Measurements from ENCODE around the gene PRPF4. TPM values are rescaled to one million over a fixed set of nuclear protein-coding genes. Genes with fewer than 3 reads are reported as not detected.
"Not testable (repeated sequence)": the region's sequence is repeated elsewhere in the genome, so short reads cannot be mapped to it uniquely, and the experiment has no call there.

The PRPF4 gene
- total RNA-seq, 4 donors from 2014 or later, result 17.7 to 25.8 (median 21.7) TPM

- intact Hi-C loops (cut with DNase I), result no loop called here
- Histone ChIP-seq H3K36me3 (no peaks in the 10 kb centered on the region), H3K4me3 (replicated peaks in 1 of 3) (no peak overlapping the region), H3K27me3 (no peaks in the 10 kb centered on the region), H3K4me1 (no peaks in the 10 kb centered on the region), H3K9me3 (no peaks in the 10 kb centered on the region), H3K27ac (no peak overlapping the region)
- 92 to 93% methylated on average over 4 of the region's 4 CpGs for WGBS, 2 donors
- TF ChIP-seq POLR2A (IDR thresholded peaks at IDR 0.05) (no peak), CTCF (IDR thresholded peaks at IDR 0.05) (no peak)
- DNase-seq, result no peak
These were observed 29.6 kb upstream of the PRPF4 start for GRCh38 chr9:113245894-113246293.

- DNase-seq, result no peak
- Histone ChIP-seq H3K4me3 (replicated peaks in 1 of 3) (no peak overlapping the region), H3K9me3 (no peaks in the 10 kb centered on the region), H3K27me3 (no peaks in the 10 kb centered on the region), H3K27ac (no peak overlapping the region), H3K4me1 (no peaks in the 10 kb centered on the region), H3K36me3 (no peaks in the 10 kb centered on the region)
- WGBS, 2 donors, result 89 to 92% methylated on average over 6 of the region's 6 CpGs
- TF ChIP-seq POLR2A (IDR thresholded peaks at IDR 0.05) (no peak), CTCF (IDR thresholded peaks at IDR 0.05) (no peak)
- intact Hi-C loops (cut with DNase I), result no loop called here
These were observed 28.5 kb upstream of the PRPF4 start for GRCh38 chr9:113246928-113247327.

DNA sequence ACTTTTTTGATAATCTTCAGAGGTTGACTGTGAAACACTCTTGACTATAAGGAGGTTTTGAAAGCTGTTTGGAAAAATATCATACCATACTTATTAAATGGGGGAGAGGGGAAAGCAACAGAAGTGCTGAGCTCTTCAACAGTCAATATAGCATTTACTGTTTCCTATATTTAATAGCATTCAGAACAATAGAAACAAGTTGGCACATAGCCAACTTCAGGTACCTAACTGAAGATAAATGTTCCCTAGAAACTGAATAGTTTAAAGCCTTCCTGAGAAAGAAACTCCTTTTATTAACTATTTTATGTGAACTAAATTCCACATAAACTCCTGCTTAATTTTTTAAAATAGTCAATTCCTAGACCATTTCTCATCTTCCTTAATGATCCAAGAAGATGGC is 27.8 kb upstream of the PRPF4 start:
- no peak for DNase-seq
- Histone ChIP-seq H3K4me3 (replicated peaks in 1 of 3) (no peak overlapping the region), H3K36me3 (no peaks in the 10 kb centered on the region), H3K4me1 (no peaks in the 10 kb centered on the region), H3K9me3 (no peaks in the 10 kb centered on the region), H3K27ac (no peak overlapping the region), H3K27me3 (no peaks in the 10 kb centered on the region)
- intact Hi-C loops (cut with DNase I), result no loop called here
- no peak for TF ChIP-seq POLR2A (IDR thresholded peaks at IDR 0.05)
- TF ChIP-seq CTCF (IDR thresholded peaks at IDR 0.05), result no peak

DNA sequence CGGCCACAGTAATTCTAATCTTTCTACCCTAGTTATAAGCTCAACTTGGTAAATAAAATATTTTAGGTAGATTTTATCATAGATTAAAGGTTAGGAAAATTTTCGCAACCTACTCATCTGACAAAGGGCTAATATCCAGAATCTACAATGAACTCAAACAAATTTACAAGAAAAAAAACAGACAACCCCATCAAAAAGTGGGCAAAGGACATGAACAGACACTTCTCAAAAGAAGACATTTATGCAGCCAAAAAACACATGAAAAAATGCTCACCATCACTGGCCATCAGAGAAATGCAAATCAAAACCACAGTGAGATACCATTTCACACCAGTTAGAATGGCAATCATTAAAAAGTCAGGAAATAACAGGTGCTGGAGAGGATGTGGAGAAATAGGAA is 25.8 kb upstream of the PRPF4 start:
- H3K36me3 ChIP-seq; DNase-seq; intact Hi-C loops (cut with DNase I); H3K4me1 ChIP-seq; H3K4me3 ChIP-seq (replicated peaks in 1 of 3); H3K27ac ChIP-seq; H3K9me3 ChIP-seq; H3K27me3 ChIP-seq: not testable (repeated sequence)
- whole genome bisulfite sequencing, 2 donors, result 98 to 100% methylated on average over 2 of the region's 2 CpGs

DNA sequence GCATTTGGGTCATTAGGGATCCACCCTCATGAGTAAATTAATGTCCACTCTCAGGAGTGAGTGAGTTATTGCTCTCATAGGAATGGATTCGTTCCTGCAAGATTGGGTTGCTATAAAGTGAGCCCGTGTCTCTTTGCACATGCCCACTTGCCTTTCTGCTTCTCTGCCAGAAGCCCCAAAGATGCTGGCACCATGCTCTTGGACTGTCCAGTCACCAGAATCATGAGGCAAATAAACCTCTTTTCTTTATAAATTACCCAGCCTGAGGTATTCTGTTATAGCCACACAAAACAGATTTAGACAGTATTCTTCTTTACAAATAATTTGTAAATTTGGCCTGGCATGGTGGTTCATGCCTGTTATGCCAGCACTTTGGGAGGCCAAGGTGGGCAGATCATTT is 24.7 kb upstream of the PRPF4 start:
- 91 to 93% methylated on average over 2 of the region's 2 CpGs for WGBS, 2 donors
- TF ChIP-seq POLR2A (IDR thresholded peaks at IDR 0.05), result no peak
- no peak for TF ChIP-seq CTCF (IDR thresholded peaks at IDR 0.05)
- Histone ChIP-seq H3K27ac (no peak overlapping the region), H3K9me3 (no peaks in the 10 kb centered on the region), H3K27me3 (no peaks in the 10 kb centered on the region), H3K4me1 (no peaks in the 10 kb centered on the region), H3K4me3 (replicated peaks in 1 of 3) (no peak overlapping the region), H3K36me3 (no peaks in the 10 kb centered on the region)
- intact Hi-C loops (cut with DNase I), result no loop called here
- no peak for DNase-seq

GRCh38 chr9:113254991-113255390 is 20.5 kb upstream of the PRPF4 start:
- intact Hi-C loops (cut with DNase I), result no loop called here
- Histone ChIP-seq H3K36me3 (peaks cover 4 to 5% of the 10 kb centered on the region in 2 donors), H3K9me3 (no peaks in the 10 kb centered on the region), H3K4me1 (no peaks in the 10 kb centered on the region), H3K27ac (no peak overlapping the region), H3K4me3 (replicated peaks in 1 of 3) (no peak overlapping the region), H3K27me3 (no peaks in the 10 kb centered on the region)
- no peak for DNase-seq
- 94 to 97% methylated on average over 1 of the region's 1 CpG for WGBS, 2 donors
- TF ChIP-seq CTCF (IDR thresholded peaks at IDR 0.05) (no peak), POLR2A (IDR thresholded peaks at IDR 0.05) (no peak)

Measured in thyroid gland (tissue), 4 donors.